NCI-H82 treated with DMSO at 0.1 percent for 48 hours (cell line): ENCODE results near the gene SAMD4A.

Experiments
- DNase-seq: peaks from one replicate; lab custom pipeline; 2025; ENCODE audit not compliant: unreplicated experiment; lab: John Stamatoyannopoulos, UW

SAMD4A gene

GRCh38 chr14:54756656-54757392, 189.9 kb downstream of the SAMD4A start:
- no peak for DNase-seq

GRCh38 chr14:54758041-54758440, 191.1 kb downstream of the SAMD4A start:
- DNase-seq = no peak

GRCh38 chr14:54759982-54760585, 193.2 kb downstream of the SAMD4A start:
- no peak for DNase-seq

GRCh38 chr14:54760866-54761575, 194.1 kb downstream of the SAMD4A start:
- no peak for DNase-seq

- no peak for DNase-seq
Measured at GRCh38 chr14:54761835-54762234, 194.9 kb downstream of the SAMD4A start.

GRCh38 chr14:54762296-54762695, 195.4 kb downstream of the SAMD4A start:
- DNase-seq = no peak

- no peak for DNase-seq
Measured at GRCh38 chr14:54763761-54764160, 196.8 kb downstream of the SAMD4A start.

GRCh38 chr14:54766276-54767138, 199.6 kb downstream of the SAMD4A start:
- DNase-seq = no peak

- no peak for DNase-seq
Measured at GRCh38 chr14:54767139-54767431, 200.2 kb downstream of the SAMD4A start.

GRCh38 chr14:54767450-54767849, 200.5 kb downstream of the SAMD4A start:
- no peak for DNase-seq

GRCh38 chr14:54768501-54769129, 201.7 kb downstream of the SAMD4A start:
- DNase-seq = no peak

- no peak for DNase-seq
Measured at GRCh38 chr14:54769951-54770863, 203.3 kb downstream of the SAMD4A start.

- DNase-seq = no peak
Measured at GRCh38 chr14:54771411-54772027, 204.6 kb downstream of the SAMD4A start.

- DNase-seq = no peak
Measured at GRCh38 chr14:54772451-54772881, 205.5 kb downstream of the SAMD4A start.

GRCh38 chr14:54773171-54774006, 206.5 kb downstream of the SAMD4A start:
- peak; percentile 11 for DNase-seq

GRCh38 chr14:54774824-54775223, 207.9 kb downstream of the SAMD4A start:
- no peak for DNase-seq

GRCh38 chr14:54775486-54776140, 208.7 kb downstream of the SAMD4A start:
- no peak for DNase-seq
